Right ventricle myocardium inferior (tissue), 1 donor: ENCODE results near the gene SNX20. TPM values are rescaled to one million over a fixed set of nuclear protein-coding genes. Genes with fewer than 3 reads are reported as not detected.

Experiments used
- ATAC-seq: fragments of 200-7000 bp; cut with Tn5 transposase; one replicate; pipeline ENCODE4 v1.9.1; 2020; ENCODE audit warnings: mild to moderate bottlenecking, moderate library complexity
- DNase-seq: peaks from one replicate; pipeline ENCODE4 v3.0.0; 2021; ENCODE audit errors: missing footprints
- intact Hi-C: fragments of 100-400 bp; cut with DNase I; formaldehyde crosslinking; loops from one replicate; pipeline ENCODE4 v1.11.0; 2022
- total RNA-seq: library from RNA; stranded (reverse); fragmentation: NEBNext Ultra II Directional; extraction: Animal tissue kit (Norgen Biotek cat#: 25700); gene quantifications from one replicate; pipeline ENCODE4 v1.2.1, GENCODE V29; 2021
- donor health status: DM: no; HTN: yes; CAD: no; lungs with severe emphysema.

Gene SNX20
- total RNA-seq, 1 donor from 2014 or later = 0.95 TPM

DNA sequence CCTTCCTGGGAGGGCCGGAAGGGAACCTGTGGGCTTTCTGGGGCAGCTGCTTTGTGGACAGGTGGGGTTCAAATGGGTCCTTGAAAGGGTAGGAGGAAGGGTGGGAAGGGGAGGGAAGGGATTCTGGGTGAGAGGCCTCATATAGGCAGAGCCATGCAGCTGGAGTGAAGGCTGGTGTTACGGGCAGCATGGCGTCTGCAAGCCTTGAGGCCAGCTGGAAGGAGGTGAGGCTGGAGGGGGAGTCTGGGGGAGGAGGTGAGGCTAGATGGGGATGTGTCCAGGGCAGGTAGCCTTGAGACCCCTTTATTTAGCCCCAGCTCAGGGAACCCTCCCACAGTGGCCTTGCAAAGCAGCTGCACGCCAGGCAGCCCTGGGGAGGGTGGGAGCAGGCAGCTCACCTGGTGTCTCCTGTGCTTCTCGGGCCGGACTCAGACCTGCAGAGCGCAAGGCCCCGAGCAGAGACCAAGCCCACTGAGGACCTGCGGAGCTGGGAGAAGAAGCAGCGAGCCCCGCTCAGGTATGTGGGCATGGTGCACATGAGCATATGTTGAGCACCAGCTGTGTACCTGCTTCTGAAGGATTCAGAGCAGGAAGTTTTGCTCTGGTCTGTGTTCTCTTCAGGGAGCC lies 50.6 kb downstream of the SNX20 start:
- ATAC-seq = no peak
- intact Hi-C loops = no loop called here
- DNase-seq = no peak

DNA sequence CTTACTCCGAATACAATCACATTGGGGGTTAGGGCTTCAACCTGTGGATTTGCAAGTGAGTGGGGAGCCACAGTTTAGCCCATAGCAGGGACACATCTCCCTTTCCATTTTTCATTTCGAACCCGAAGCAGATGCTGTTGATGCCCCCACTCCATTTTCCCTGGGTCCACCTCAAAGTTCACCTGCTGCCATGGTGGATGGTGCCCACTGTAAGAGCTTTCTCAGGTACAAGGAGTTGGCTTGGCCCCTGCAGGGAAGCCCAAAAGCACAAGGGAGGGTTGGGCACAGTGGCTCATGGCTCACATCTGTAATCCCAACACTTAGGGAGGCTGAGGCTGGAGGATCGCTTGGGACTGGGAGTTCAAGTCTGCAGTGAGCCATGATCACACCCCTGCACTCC lies 51.8 kb downstream of the SNX20 start:
- ATAC-seq (no peak), DNase-seq (no peak)
- intact Hi-C loops = loop anchor here (5.0 kb wide), 1 partner anchor 257 kb away; no protein-coding TSS in a partner anchor

GRCh38 chr16:50628156-50628802 lies 52.8 kb downstream of the SNX20 start:
- intact Hi-C loops = loop anchor here (5.0 kb wide), 1 partner anchor 256 kb away; no protein-coding TSS in a partner anchor
- peak; percentile 33 for DNase-seq

GRCh38 chr16:50627419-50627818 lies 53.7 kb downstream of the SNX20 start:
- ATAC-seq (peak; percentile 83), DNase-seq (no peak)
- intact Hi-C loops = loop anchor here (5.0 kb wide), 1 partner anchor 255 kb away; no protein-coding TSS in a partner anchor

More at GRCh38 chr16:50628156-50628802, 52.8 kb downstream of the SNX20 start:
- no peak for ATAC-seq

- DNase-seq (no peak), ATAC-seq (no peak)
- intact Hi-C loops = loop anchor here (5.0 kb wide), 1 partner anchor 255 kb away; no protein-coding TSS in a partner anchor
These were observed 54.2 kb downstream of the SNX20 start for GRCh38 chr16:50626868-50627267.

DNA sequence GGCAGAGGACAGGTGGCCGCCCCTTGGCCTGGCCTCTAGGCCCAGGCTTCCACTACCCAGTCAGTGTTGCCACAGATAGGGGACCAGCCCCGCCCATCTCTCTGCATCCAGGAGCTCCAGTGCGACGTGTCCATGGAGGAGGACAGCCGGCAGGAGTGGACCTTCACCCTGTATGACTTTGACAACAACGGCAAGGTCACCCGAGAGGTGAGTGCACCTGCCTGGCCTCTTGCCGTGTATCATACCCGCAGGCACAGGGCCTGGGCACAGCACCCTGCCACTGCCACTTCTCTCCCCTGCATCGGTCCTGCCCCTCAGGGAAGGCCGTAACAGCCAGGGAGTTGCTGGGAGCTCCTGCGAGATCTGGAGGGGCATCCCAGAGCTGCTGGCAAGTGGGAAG lies 55.7 kb downstream of the SNX20 start:
- DNase-seq (peak; percentile 53), ATAC-seq (no peak)
- intact Hi-C loops = loop anchor here (5.0 kb wide), 1 partner anchor 253 kb away; no protein-coding TSS in a partner anchor

GRCh38 chr16:50624449-50624970 lies 56.6 kb downstream of the SNX20 start:
- intact Hi-C loops = no loop called here
- ATAC-seq = no peak
- peak; percentile 16 for DNase-seq

- ATAC-seq (no peak), DNase-seq (peak; percentile 55)
- intact Hi-C loops = no loop called here
These were observed 58.3 kb downstream of the SNX20 start for GRCh38 chr16:50622643-50623369.

DNA sequence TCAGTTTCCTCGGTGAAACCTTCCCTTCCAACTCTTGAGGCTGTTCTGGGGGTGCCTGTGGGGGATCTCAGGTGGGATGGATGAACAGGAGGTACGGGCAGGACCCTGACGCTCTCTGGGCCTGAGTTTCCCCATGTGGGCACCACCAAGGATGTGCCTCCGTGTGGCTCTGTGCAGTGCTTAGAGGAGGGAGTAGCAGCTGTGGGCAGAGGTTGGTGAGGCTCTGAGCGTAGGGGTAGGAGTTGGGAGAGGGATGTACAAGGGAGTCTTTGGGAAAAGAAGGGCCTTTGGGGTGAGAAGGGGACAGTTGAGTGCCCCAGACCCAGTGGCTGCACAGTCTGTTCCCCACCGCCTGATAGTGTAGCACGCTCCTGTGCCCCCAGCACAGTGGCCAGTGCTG lies 59.1 kb downstream of the SNX20 start:
- DNase-seq (peak; percentile 21), ATAC-seq (no peak)
- intact Hi-C loops = no loop called here

Other genes starting within 250 kb of the SNX20 start
- 0.43 TPM for gene NKD1, start 132.9 kb downstream of the SNX20 start, total RNA-seq
- 0.81 TPM for gene NOD2, start 12.3 kb upstream of the SNX20 start, total RNA-seq
- 27.5 TPM for gene CYLD, start 60.8 kb upstream of the SNX20 start, total RNA-seq